ENCODE data around the gene POU4F1. TPM values are rescaled to one million over a fixed set of nuclear protein-coding genes. Genes with fewer than 3 reads are reported as not detected.

POU4F1 gene
- total RNA-seq, 4 donors from 2014 or later = not detected

DNA sequence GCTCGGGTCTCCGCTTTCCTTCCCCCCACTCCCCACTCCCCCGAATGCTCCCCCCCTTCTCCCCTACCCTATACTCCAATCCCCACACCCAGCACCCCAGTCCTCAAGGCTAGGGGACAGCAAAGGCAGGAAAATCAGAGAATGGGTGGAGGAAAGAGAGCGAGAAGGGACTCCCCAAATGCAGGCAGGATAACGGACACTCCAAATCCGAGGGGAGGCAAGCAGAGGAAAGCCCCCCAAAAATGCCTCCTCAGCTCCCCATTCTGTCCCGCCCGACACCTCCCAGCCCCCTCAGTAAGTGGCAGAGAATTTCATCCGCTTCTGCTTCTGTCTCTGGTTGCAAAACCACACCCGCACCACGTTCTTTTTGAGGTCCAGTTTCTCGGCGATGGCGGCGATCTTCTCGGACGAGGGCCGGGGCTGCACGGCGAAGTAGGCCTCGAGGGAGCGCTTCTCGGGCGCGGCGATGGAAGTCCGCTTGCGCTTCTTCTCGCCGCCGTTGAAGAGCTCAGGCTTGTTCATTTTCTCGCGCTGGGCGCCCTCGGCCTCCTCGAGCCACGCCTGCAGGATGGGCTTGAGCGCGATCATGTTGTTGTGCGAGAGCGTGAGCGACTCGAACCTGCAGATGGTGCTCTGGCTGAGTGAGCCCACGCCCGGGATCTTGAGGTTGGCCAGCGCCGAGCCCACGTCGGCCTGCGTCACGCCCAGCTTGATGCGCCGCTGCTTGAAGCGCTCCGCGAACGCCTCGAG, 2.1 kb downstream of the POU4F1 start:
- Histone ChIP-seq H3K27me3 (peaks cover 25 to 95% of the 10 kb centered on the region in 2 donors), H3K36me3 (no peaks in the 10 kb centered on the region), H3K9me3 (no peaks in the 10 kb centered on the region), H3K4me1 (peaks cover 0 to 47% (median 13%) of the 10 kb centered on the region in 4 donors), H3K4me3 (peak overlapping the region in 3 of 4 donors; percentile 1 to 31 (median 19)), H3K27ac (no peak overlapping the region)
- no peak for DNase-seq (ENCODE audit: low spot score in 2 of 2)
- 3 to 4% methylated on average over 10 to 52 of the region's 58 CpGs for WGBS, 2 donors
- TF ChIP-seq EP300 (IDR thresholded peaks at IDR 0.05) = peak in 1 of 2 donors; percentile 9
- TF ChIP-seq CTCF (IDR thresholded peaks at IDR 0.05) = no peak
- TF ChIP-seq POLR2A (IDR thresholded peaks at IDR 0.05) = no peak

DNA sequence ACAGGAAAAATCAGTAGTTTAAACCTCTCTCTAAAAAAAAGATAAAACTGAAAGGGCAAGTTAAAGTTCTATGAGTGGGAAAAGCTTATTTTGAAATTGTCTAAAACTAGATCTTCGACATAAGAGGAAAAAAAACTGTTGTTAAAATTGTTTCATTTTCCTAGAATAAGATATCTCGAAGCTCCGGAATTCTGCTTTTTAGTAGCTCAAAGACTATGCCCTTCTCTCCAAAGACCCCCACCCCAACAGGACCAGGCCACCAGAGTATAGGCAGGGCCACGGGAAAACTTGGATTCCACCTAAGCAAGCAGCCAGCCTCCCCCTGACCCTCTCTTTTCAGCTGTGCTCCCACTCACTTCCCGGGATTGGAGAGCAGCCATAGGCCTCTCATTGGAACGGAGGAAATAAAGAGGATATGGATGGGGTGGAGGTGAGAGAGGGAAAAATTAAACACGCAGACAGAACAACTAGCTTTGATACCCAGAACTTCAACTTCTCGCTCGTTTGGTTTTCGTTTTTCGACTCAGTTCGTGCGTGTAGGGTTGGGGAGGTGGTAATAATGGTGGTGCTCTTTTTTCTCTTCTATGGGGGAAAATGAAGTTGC, 3.0 kb downstream of the POU4F1 start:
- Histone ChIP-seq H3K9me3 (no peaks in the 10 kb centered on the region), H3K4me3 (no peak overlapping the region), H3K36me3 (no peaks in the 10 kb centered on the region), H3K27me3 (peaks cover 22 to 95% of the 10 kb centered on the region in 2 donors), H3K27ac (no peak overlapping the region), H3K4me1 (peaks cover 0 to 57% (median 16%) of the 10 kb centered on the region in 4 donors)
- TF ChIP-seq CTCF (IDR thresholded peaks at IDR 0.05) (no peak), EP300 (IDR thresholded peaks at IDR 0.05) (no peak), POLR2A (IDR thresholded peaks at IDR 0.05) (no peak)
- DNase-seq (ENCODE audit: low spot score in 2 of 2) = no peak
- WGBS, 2 donors = 11 to 21% methylated on average over 13 of the region's 13 CpGs

DNA sequence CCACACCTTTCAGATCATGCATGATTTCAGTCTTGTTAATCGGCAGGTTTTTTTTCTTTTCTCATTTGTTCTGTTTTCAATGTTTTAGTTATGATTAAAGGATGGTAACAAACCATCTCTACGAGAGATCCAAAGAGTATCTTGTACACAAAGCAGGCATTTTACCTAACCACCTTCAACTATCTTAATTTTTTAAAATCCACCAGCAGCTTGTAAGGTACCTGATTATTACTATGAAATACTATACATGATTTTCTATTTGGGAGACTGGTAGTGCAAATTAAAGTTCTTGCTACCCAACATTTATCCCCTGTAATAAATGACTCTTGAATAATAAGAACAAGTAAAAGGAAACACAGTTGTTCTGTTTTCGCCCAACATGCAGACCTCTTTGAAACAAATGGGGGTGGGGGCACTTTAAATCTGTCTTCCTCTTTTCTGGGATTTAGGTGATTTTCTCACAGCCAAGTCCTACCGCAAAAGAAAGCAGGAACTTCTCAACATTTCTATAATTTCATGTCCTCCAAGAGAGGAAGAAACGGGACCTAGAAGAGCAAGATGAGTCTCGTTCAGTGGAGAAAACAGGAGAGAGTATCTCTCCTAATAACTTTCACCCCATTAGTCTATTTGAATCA, 3.6 kb downstream of the POU4F1 start:
- no peak for TF ChIP-seq EP300 (IDR thresholded peaks at IDR 0.05)
- TF ChIP-seq CTCF (IDR thresholded peaks at IDR 0.05) = no peak
- TF ChIP-seq POLR2A (IDR thresholded peaks at IDR 0.05) = no peak
- DNase-seq (ENCODE audit: low spot score in 2 of 2) = no peak
- Histone ChIP-seq H3K4me3 (no peak overlapping the region), H3K27me3 (peaks cover 22 to 95% of the 10 kb centered on the region in 2 donors), H3K9me3 (no peaks in the 10 kb centered on the region), H3K4me1 (peaks cover 0 to 58% (median 16%) of the 10 kb centered on the region in 4 donors), H3K36me3 (no peaks in the 10 kb centered on the region), H3K27ac (no peak overlapping the region)
- 9 to 12% methylated on average over 6 of the region's 6 CpGs for WGBS, 2 donors

- H3K4me3 ChIP-seq = no peak overlapping the region
- H3K9me3 ChIP-seq = no peaks in the 10 kb centered on the region
- peaks cover 0 to 59% (median 16%) of the 10 kb centered on the region in 4 donors for H3K4me1 ChIP-seq
- TF ChIP-seq POLR2A (IDR thresholded peaks at IDR 0.05) = no peak
- TF ChIP-seq EP300 (IDR thresholded peaks at IDR 0.05) = no peak
- TF ChIP-seq CTCF (IDR thresholded peaks at IDR 0.05) = no peak
- H3K27me3 ChIP-seq = peaks cover 22 to 95% of the 10 kb centered on the region in 2 donors
- DNase-seq (ENCODE audit: low spot score in 2 of 2) = no peak
- no peak overlapping the region for H3K27ac ChIP-seq
- H3K36me3 ChIP-seq = no peaks in the 10 kb centered on the region
- WGBS, 2 donors = 11 to 23% methylated on average over 5 of the region's 5 CpGs
Measured at GRCh38 chr13:78598966-78599644, 4.2 kb downstream of the POU4F1 start.
